ENCODE measurements around the gene PRR5L. TPM values are rescaled to one million over a fixed set of nuclear protein-coding genes. Genes with fewer than 3 reads are reported as not detected.

Gene PRR5L
- total RNA-seq, 1 experiment from 2014 or later: 23.9 TPM

- CTCF ChIA-PET: interaction anchor here (0.7 to 1.1 kb wide), 2 partner anchors 34 to 41 kb away, joined by 3 to 5 read pairs; no protein-coding TSS in a partner anchor
- H3K4me3 Mint-ChIP-seq (ENCODE audit: unreplicated experiment): no peak overlapping the region
- no peaks in the 10 kb centered on the region for H3K9me3 Mint-ChIP-seq (ENCODE audit: unreplicated experiment)
- no peaks in the 10 kb centered on the region for H3K27me3 Mint-ChIP-seq (ENCODE audit: insufficient read depth, unreplicated experiment)
- H3K36me3 Mint-ChIP-seq (ENCODE audit: insufficient read depth, unreplicated experiment): peaks cover 30% of the 10 kb centered on the region
- DNase-seq (ENCODE audit: unreplicated experiment): no peak
- no TSS peak for BruUV-seq (replicated peaks)
- peak overlapping the region; percentile 43 for H3K27ac Mint-ChIP-seq (ENCODE audit: low read depth, unreplicated experiment)
- no peaks in the 10 kb centered on the region for H3K4me1 Mint-ChIP-seq (ENCODE audit: insufficient read depth, unreplicated experiment)
- intact Hi-C loops (cut with micrococcal nuclease): no loop called here
- TF ChIP-seq CTCF (IDR thresholded peaks at IDR 0.05; ENCODE audit: unreplicated experiment): no peak
- POLR2A ChIA-PET: no interaction called here
Measured at GRCh38 chr11:36438126-36438525, 142.0 kb downstream of the PRR5L start.

- ChIA-PET POLR2A (interaction anchor here (0.6 kb wide), 1 partner anchor 70 kb away, joined by 3 read pairs; no protein-coding TSS in a partner anchor), CTCF (interaction anchor here (1.2 to 1.6 kb wide), 2 partner anchors 10 to 11 kb away, joined by 3 read pairs; no protein-coding TSS in a partner anchor)
- intact Hi-C loops (cut with micrococcal nuclease): no loop called here
- no TSS peak for BruUV-seq (replicated peaks)
- no peak for DNase-seq (ENCODE audit: unreplicated experiment)
- Mint-ChIP-seq H3K27me3 (ENCODE audit: insufficient read depth, unreplicated experiment) (no peaks in the 10 kb centered on the region), H3K4me3 (ENCODE audit: unreplicated experiment) (no peak overlapping the region), H3K9me3 (ENCODE audit: unreplicated experiment) (no peaks in the 10 kb centered on the region), H3K4me1 (ENCODE audit: insufficient read depth, unreplicated experiment) (no peaks in the 10 kb centered on the region), H3K36me3 (ENCODE audit: insufficient read depth, unreplicated experiment) (peaks cover 21% of the 10 kb centered on the region), H3K27ac (ENCODE audit: low read depth, unreplicated experiment) (no peak overlapping the region)
- TF ChIP-seq CTCF (IDR thresholded peaks at IDR 0.05; ENCODE audit: unreplicated experiment): no peak
Measured at GRCh38 chr11:36441610-36442208, 145.6 kb downstream of the PRR5L start.

GRCh38 chr11:36443661-36444060 is 147.6 kb downstream of the PRR5L start:
- POLR2A ChIA-PET: no interaction called here
- Mint-ChIP-seq H3K27ac (ENCODE audit: low read depth, unreplicated experiment) (no peak overlapping the region), H3K4me3 (ENCODE audit: unreplicated experiment) (no peak overlapping the region), H3K27me3 (ENCODE audit: insufficient read depth, unreplicated experiment) (no peaks in the 10 kb centered on the region), H3K4me1 (ENCODE audit: insufficient read depth, unreplicated experiment) (peaks cover 11% of the 10 kb centered on the region), H3K9me3 (ENCODE audit: unreplicated experiment) (no peaks in the 10 kb centered on the region), H3K36me3 (ENCODE audit: insufficient read depth, unreplicated experiment) (peaks cover 19% of the 10 kb centered on the region)
- intact Hi-C loops (cut with micrococcal nuclease): no loop called here
- no TSS peak for BruUV-seq (replicated peaks)
- TF ChIP-seq CTCF (IDR thresholded peaks at IDR 0.05; ENCODE audit: unreplicated experiment): no peak
- DNase-seq (ENCODE audit: unreplicated experiment): peak; percentile 33
- CTCF ChIA-PET: no interaction called here

GRCh38 chr11:36446135-36446534 is 150.0 kb downstream of the PRR5L start:
- DNase-seq (ENCODE audit: unreplicated experiment): no peak
- BruUV-seq (replicated peaks): no TSS peak
- Mint-ChIP-seq H3K4me3 (ENCODE audit: unreplicated experiment) (no peak overlapping the region), H3K4me1 (ENCODE audit: insufficient read depth, unreplicated experiment) (peaks cover 17% of the 10 kb centered on the region), H3K27ac (ENCODE audit: low read depth, unreplicated experiment) (no peak overlapping the region), H3K27me3 (ENCODE audit: insufficient read depth, unreplicated experiment) (no peaks in the 10 kb centered on the region), H3K36me3 (ENCODE audit: insufficient read depth, unreplicated experiment) (peaks cover 30% of the 10 kb centered on the region), H3K9me3 (ENCODE audit: unreplicated experiment) (no peaks in the 10 kb centered on the region)
- no peak for TF ChIP-seq CTCF (IDR thresholded peaks at IDR 0.05; ENCODE audit: unreplicated experiment)
- CTCF ChIA-PET: interaction anchor here (1.0 kb wide), 1 partner anchor 47 kb away, joined by 3 read pairs; no protein-coding TSS in a partner anchor
- intact Hi-C loops (cut with micrococcal nuclease): no loop called here
- POLR2A ChIA-PET: no interaction called here

Data from MCF 10A (cell line).